Measurements from ENCODE around the gene OR2T27. TPM values are rescaled to one million over a fixed set of nuclear protein-coding genes. Genes with fewer than 3 reads are reported as not detected.

Gene OR2T27
- total RNA-seq, 3 donors from 2014 or later = not detected

DNA sequence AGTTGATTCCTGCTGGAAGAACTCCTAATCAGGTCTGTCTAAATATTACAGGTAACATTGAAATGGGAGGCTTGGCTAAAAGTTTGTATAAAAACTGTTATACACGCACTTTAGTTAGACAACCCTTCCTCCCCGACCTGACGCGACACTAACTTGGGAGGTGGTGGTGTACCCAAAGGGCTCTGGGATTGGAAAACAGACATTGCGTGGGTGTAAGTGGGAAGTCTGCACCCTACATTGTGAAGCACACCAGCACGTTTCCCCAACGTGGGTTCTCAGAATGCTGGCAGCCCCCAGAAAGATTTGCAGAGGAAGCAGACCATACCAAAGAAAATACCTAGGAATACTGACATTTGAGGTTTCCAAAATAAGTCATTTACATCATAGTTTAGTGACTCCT lies 37.2 kb downstream of the OR2T27 start:
- DNase-seq (ENCODE audit: low spot score in 2 of 2) = no peak
- H3K36me3 ChIP-seq = no peaks in the 10 kb centered on the region
- no peaks in the 10 kb centered on the region for H3K4me1 ChIP-seq
- H3K9me3 ChIP-seq = no peaks in the 10 kb centered on the region
- intact Hi-C loops (cut with DNase I; ENCODE audit: low total_unique reads) = no loop called here
- TF ChIP-seq POLR2AphosphoS5 (IDR thresholded peaks at IDR 0.05) (no peak), POLR2A (IDR thresholded peaks at IDR 0.05) (no peak), CTCF (IDR thresholded peaks at IDR 0.05) (no peak)
- H3K27ac ChIP-seq = no peak overlapping the region
- no peak overlapping the region for H3K4me3 ChIP-seq
- no peaks in the 10 kb centered on the region for H3K27me3 ChIP-seq

DNA sequence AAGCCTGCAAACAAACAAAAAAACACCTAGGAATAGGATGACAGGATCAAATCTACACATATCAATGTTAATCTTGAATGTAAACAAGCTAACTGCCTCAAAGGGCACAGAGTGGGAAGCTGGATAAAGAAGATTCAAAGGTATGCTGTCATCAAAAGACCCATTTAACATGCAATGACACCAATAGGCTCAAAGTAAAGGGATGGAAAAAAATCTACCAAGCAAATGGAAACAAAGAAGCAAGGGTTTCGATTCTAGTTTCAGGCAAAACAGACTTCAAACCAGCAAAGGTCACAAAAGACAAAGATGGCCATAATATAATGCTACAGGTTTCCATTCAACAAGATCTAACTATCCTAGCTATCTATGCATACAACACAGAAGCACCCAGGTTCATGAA lies 41.6 kb downstream of the OR2T27 start:
- Histone ChIP-seq H3K4me1 (no peaks in the 10 kb centered on the region), H3K27ac (no peak overlapping the region), H3K4me3 (no peak overlapping the region), H3K36me3 (no peaks in the 10 kb centered on the region), H3K27me3 (no peaks in the 10 kb centered on the region), H3K9me3 (no peaks in the 10 kb centered on the region)
- TF ChIP-seq CTCF (IDR thresholded peaks at IDR 0.05) (no peak), POLR2AphosphoS5 (IDR thresholded peaks at IDR 0.05) (no peak), POLR2A (IDR thresholded peaks at IDR 0.05) (no peak)
- no peak for DNase-seq (ENCODE audit: low spot score in 2 of 2)
- intact Hi-C loops (cut with DNase I; ENCODE audit: low total_unique reads) = no loop called here

DNA sequence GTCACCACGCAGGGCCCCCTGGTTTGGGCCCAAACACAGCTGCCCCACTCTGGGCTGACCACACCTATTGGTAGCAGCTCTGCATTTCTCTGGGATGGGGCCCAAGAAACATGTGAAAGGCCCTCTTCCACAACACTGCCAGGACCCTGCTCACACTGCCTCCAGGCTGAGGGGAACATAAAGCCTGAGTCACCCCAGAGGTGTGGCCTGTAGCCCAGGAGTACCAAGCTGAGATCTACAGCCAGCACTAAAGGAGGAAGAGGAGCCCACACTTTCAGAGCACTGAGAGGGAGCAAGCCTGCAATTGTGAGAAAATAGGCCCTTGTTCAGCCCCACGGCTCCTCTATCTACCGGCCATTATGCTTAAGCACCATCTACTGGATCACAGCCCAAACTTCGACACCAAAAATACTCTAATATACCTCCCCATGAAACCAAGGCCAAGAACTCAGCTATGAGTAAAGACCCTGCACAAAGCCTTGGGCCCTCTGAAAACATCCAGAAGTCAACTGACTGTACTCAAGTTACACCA lies 43.4 kb downstream of the OR2T27 start:
- no peak overlapping the region for H3K4me3 ChIP-seq
- no peaks in the 10 kb centered on the region for H3K9me3 ChIP-seq
- H3K27me3 ChIP-seq = no peaks in the 10 kb centered on the region
- no peaks in the 10 kb centered on the region for H3K4me1 ChIP-seq
- DNase-seq (ENCODE audit: low spot score in 2 of 2) = no peak
- H3K27ac ChIP-seq = no peak overlapping the region
- no peak for TF ChIP-seq CTCF (IDR thresholded peaks at IDR 0.05)
- TF ChIP-seq POLR2AphosphoS5 (IDR thresholded peaks at IDR 0.05) = no peak
- no peak for TF ChIP-seq POLR2A (IDR thresholded peaks at IDR 0.05)
- intact Hi-C loops (cut with DNase I; ENCODE audit: low total_unique reads) = no loop called here
- H3K36me3 ChIP-seq = no peaks in the 10 kb centered on the region

DNA sequence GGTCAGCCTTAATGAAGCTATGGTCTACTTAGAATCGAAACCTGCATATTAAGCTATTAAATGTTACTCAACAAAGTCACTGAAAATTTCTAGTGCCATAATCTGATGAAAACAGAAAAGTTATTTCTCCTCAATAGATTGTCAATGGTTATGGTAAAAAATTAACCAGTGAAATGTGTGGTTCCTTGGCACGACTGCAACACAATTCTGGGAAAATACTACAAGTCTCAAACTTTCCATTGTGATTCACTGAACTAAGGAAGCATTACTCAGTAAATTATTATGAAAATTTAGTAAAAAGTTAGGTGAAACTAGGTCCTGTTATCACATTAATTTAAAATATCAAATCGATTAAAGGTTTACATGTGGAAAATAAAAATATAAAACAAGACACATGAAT lies 45.0 kb downstream of the OR2T27 start:
- Histone ChIP-seq H3K4me1 (no peaks in the 10 kb centered on the region), H3K4me3 (no peak overlapping the region), H3K36me3 (no peaks in the 10 kb centered on the region), H3K9me3 (no peaks in the 10 kb centered on the region), H3K27ac (no peak overlapping the region), H3K27me3 (no peaks in the 10 kb centered on the region)
- DNase-seq (ENCODE audit: low spot score in 2 of 2) = no peak
- TF ChIP-seq POLR2AphosphoS5 (IDR thresholded peaks at IDR 0.05) (no peak), CTCF (IDR thresholded peaks at IDR 0.05) (no peak), POLR2A (IDR thresholded peaks at IDR 0.05) (no peak)
- intact Hi-C loops (cut with DNase I; ENCODE audit: low total_unique reads) = no loop called here

Other genes starting within 250 kb of the OR2T27 start
- gene OR2T2, start 209.9 kb downstream of the OR2T27 start, total RNA-seq = not detected
- not detected for gene OR2T3, start 182.2 kb downstream of the OR2T27 start, total RNA-seq
- gene OR2T5, start 166.9 kb downstream of the OR2T27 start, total RNA-seq = not detected
- gene OR2G6, start 147.5 kb downstream of the OR2T27 start, total RNA-seq = not detected
- not detected for gene OR2T29, start 92.8 kb downstream of the OR2T27 start, total RNA-seq
- not detected for gene OR2T34, start 80.8 kb downstream of the OR2T27 start, total RNA-seq
- gene OR2T10, start 57.8 kb downstream of the OR2T27 start, total RNA-seq = not detected
- gene OR2T11, start 20.4 kb downstream of the OR2T27 start, total RNA-seq = not detected
- not detected for gene OR2T35, start 10.2 kb downstream of the OR2T27 start, total RNA-seq
- gene OR14I1, start 47.2 kb upstream of the OR2T27 start, total RNA-seq = not detected
- gene LYPD8, start 100.2 kb upstream of the OR2T27 start, total RNA-seq = 1 to 10 TPM in 1 of 3 donors, not detected in 2; 1.6 TPM
- gene SH3BP5L, start 170.4 kb upstream of the OR2T27 start, total RNA-seq = 10 to 100 TPM; 11.5 to 18.9 (median 13.4) TPM
- 10 to 100 TPM; 23.2 to 31.6 (median 27.2) TPM for gene ZNF672, start 182.7 kb upstream of the OR2T27 start, total RNA-seq
- gene ZNF692, start 203.6 kb upstream of the OR2T27 start, total RNA-seq = 10 to 100 TPM; 11.5 to 84.3 (median 77.7) TPM

All from breast epithelium (tissue), 4 donors.